HepG2 (cell line): ENCODE data around the gene TRAPPC10. TPM values are rescaled to one million over a fixed set of nuclear protein-coding genes. Genes with fewer than 3 reads are reported as not detected.

Source experiments
- ATAC-seq: fragments of 200-7000 bp; cut with Tn5 transposase; 3 replicates; pipeline ENCODE4 v1.9.1; 2020; ENCODE audit warnings: mild to moderate bottlenecking, moderate library complexity
- BruUV-seq: library from RNA; stranded (reverse); fragments of 400-500 nt; replicated peaks from 2 replicates; lab custom pipeline; 2021; lab: Mats Ljungman, UMichigan
- CTCF ChIA-PET: fragments of 300-600 bp; formaldehyde crosslinking; extraction: SDS; loops from one replicate; lab custom pipeline; 2021; ENCODE audit warnings: low total read pairs, inconsistent platforms, low intra/inter-chr PET ratio; lab: Yijun Ruan, JAX
- POLR2A ChIA-PET: fragments of 350-600 bp; sonication (Branson Sonifier 250); formaldehyde crosslinking; loops from one replicate; lab custom pipeline; 2020; ENCODE audit warnings: antibody characterized with exemption, inconsistent platforms; lab: Yijun Ruan, JAX
- DNase-seq: peaks from one replicate; pipeline ENCODE4 v3.0.0-alpha.2; 2015; ENCODE audit warnings: low spot score
- FAIRE-seq: peaks from 3 replicates; lab custom pipeline; 2011; peaks lifted over from hg19 to GRCh38; lab: Jason Lieb, UNC
- H2AFZ ChIP-seq: one replicate; pipeline ENCODE4 v1.6.1; 2011; ENCODE audit warnings: low read length, inconsistent platforms
- H3K27ac ChIP-seq: fragments of 300-600 bp; 3 replicates; pipeline ENCODE4 v1.8.0; 2011; ENCODE audit warnings: mixed run types, mild to moderate bottlenecking, mixed read lengths, low read length, inconsistent platforms; ENCODE audit not compliant: insufficient read depth; ENCODE audit errors: extremely low read length
- H3K27me3 ChIP-seq, 2 experiments: fragments of 200-600 bp in 1 of 2; 2 replicates in 1 of 2; 3 replicates in 1 of 2; pipeline versions ENCODE4 v1.6.0 to v1.8.0; 2011; ENCODE audit warnings: low read length in 2 of 2, mild to moderate bottlenecking in 2 of 2, moderate library complexity in 2 of 2, inconsistent platforms in 1 of 2; ENCODE audit not compliant: insufficient read depth in 2 of 2, control insufficient read depth in 1 of 2
- H3K36me3 ChIP-seq, 2 experiments: fragments of 200-600 bp in 1 of 2; replicated peaks in 1 of 2; 2 replicates in 1 of 2; 3 replicates in 1 of 2; pipeline versions ENCODE4 v1.5.1 to v1.8.0; 2011; ENCODE audit warnings: low read length in 2 of 2, inconsistent platforms in 1 of 2; ENCODE audit not compliant: insufficient read depth in 2 of 2, control insufficient read depth in 1 of 2
- H3K4me1 ChIP-seq: 2 replicates; pipeline ENCODE4 v1.5.1; 2012; ENCODE audit warnings: low read length, inconsistent platforms; ENCODE audit not compliant: insufficient read depth
- H3K4me2 ChIP-seq: 2 replicates; pipeline ENCODE4 v1.6.0; 2011; ENCODE audit warnings: low read depth, low read length, inconsistent platforms
- H3K4me3 ChIP-seq, 3 experiments: fragments of 200-600 bp in 1 of 3; sonication (generic), shearing (Covaris generic) in 1 of 3; replicated peaks in 1 of 3; 2 replicates each; pipeline ENCODE4 v1.5.1; 2011 to 2016; ENCODE audit warnings: low read length in 3 of 3, inconsistent platforms in 2 of 3, low read depth in 2 of 3, mild to moderate bottlenecking in 2 of 3, control low read depth in 1 of 3, mixed read lengths in 1 of 3; ENCODE audit not compliant: insufficient read depth in 1 of 3
- H3K79me2 ChIP-seq: one replicate; pipeline ENCODE4 v1.6.1; 2011; ENCODE audit warnings: low read length, inconsistent platforms; ENCODE audit not compliant: insufficient read depth
- H3K9ac ChIP-seq: 2 replicates; pipeline ENCODE4 v1.6.0; 2011; ENCODE audit warnings: mild to moderate bottlenecking, low read depth, low read length, inconsistent platforms; ENCODE audit not compliant: insufficient read depth
- H3K9me3 ChIP-seq: 2 replicates; pipeline ENCODE4 v1.5.1; 2012; ENCODE audit warnings: mild to moderate bottlenecking, low read length
- H4K20me1 ChIP-seq: 2 replicates; pipeline ENCODE4 v1.6.0; 2011; ENCODE audit warnings: inconsistent platforms, mild to moderate bottlenecking, low read length, moderate library complexity; ENCODE audit not compliant: insufficient read depth
- ATF7 ChIP-seq, 2 experiments: fragments of 450-650 bp in 1 of 2; sonication (generic) in 1 of 2; formaldehyde crosslinking in 1 of 2; IDR thresholded peaks; 2 replicates each; pipeline versions ENCODE4 v1.4.0 to v1.6.1; 2016 to 2020; ENCODE audit warnings: antibody characterized with exemption in 1 of 2, mild to moderate bottlenecking in 1 of 2, missing genetic modification reagents in 1 of 2
- ERF ChIP-seq: IDR thresholded peaks from 2 replicates; pipeline ENCODE4 v1.6.1; 2018; ENCODE audit warnings: missing biosample characterization, missing genetic modification reagents
- FOXA3 ChIP-seq: IDR thresholded peaks from 2 replicates; pipeline ENCODE4 v1.6.1; 2016; ENCODE audit warnings: missing genetic modification reagents, missing compliant biosample characterization
- NFE2L2 ChIP-seq: fragments of 150-350 bp; IDR thresholded peaks from 2 replicates; pipeline ENCODE4 v1.6.1; 2014; ENCODE audit warnings: low read length
- NR3C1 ChIP-seq: sonication (generic); formaldehyde crosslinking; IDR thresholded peaks from 2 replicates; pipeline ENCODE4 v1.4.0; 2020; ENCODE audit warnings: missing genetic modification reagents
- TOE1 ChIP-seq: sonication (generic); formaldehyde crosslinking; IDR thresholded peaks from 2 replicates; pipeline ENCODE4 v1.4.0; 2020; ENCODE audit warnings: mild to moderate bottlenecking, missing genetic modification reagents
- ZNF30 ChIP-seq: sonication (generic); formaldehyde crosslinking; IDR thresholded peaks from 2 replicates; pipeline ENCODE4 v1.5.0; 2020; ENCODE audit warnings: mild to moderate bottlenecking, missing genetic modification reagents
- ZNF652 ChIP-seq: IDR thresholded peaks from 2 replicates; pipeline ENCODE4 v1.6.1; 2016; ENCODE audit warnings: low read depth, borderline replicate concordance
- ZNF747 ChIP-seq: sonication (generic); formaldehyde crosslinking; IDR thresholded peaks from 2 replicates; pipeline ENCODE4 v1.8.1; 2023; ENCODE audit warnings: missing genetic modification reagents, mild to moderate bottlenecking, borderline replicate concordance
- WGBS: methylation state at CpG from one replicate; pipeline ENCODE4 v1.1.6; 2017; ENCODE audit warnings: low lambda C conversion rate; 5-methylcytosine and 5-hydroxymethylcytosine counted together
- in situ Hi-C: cut with HindIII; loops from 2 replicates; pipeline ENCODE4 v1.10.0; 2017; ENCODE audit warnings: low pct_unique_long_range_greater_than_20kb; ENCODE audit not compliant: extremely low pct_ligation_motif_present
- intact Hi-C: fragments of 100-400 bp; cut with micrococcal nuclease; formaldehyde crosslinking; loops from one replicate; pipeline ENCODE4 v1.10.0; 2022; ENCODE audit not compliant: unreplicated experiment
- polyA plus RNA-seq, 8 experiments: library from polyadenylated mRNA; depleted of rRNA in 3 of 8; stranded (reverse) in 7 of 8; unstranded in 1 of 8; fragments of >200 nt; fragmentation: Illumina TruSeq in 4 of 8; extraction: Trizol in 4 of 8; gene quantifications; 2 replicates each; pipeline versions ENCODE4 v1.2.1 to v1.2.3, GENCODE V29; 2011 to 2016; ENCODE audit warnings: low read depth in 4 of 8, missing spikeins in 1 of 8, mixed read lengths in 1 of 8; ENCODE audit not compliant: insufficient read depth in 1 of 8
- total RNA-seq, 5 experiments: library from RNA; depleted of rRNA; stranded (reverse); fragments of >200 nt; fragmentation: Illumina TruSeq; extraction: Trizol; gene quantifications; 2 replicates each; pipeline ENCODE4 v1.2.3, GENCODE V29; 2016; ENCODE audit warnings: low read depth in 1 of 5
- TF ChIP-seq, protein P1 (sequence below): sonication (generic); formaldehyde crosslinking; IDR thresholded peaks from 2 replicates; pipeline ENCODE4 v1.4.0; 2020; ENCODE audit warnings: missing genetic modification reagents; ENCODE audit errors: not compliant biosample characterization

The TRAPPC10 gene
- total and polyA plus RNA-seq, 2 of the 13 experiments (the other 11 are each of a cell fraction or from before 2014, with no cell fraction given), result 10.6 to 16.5 TPM

DNA sequence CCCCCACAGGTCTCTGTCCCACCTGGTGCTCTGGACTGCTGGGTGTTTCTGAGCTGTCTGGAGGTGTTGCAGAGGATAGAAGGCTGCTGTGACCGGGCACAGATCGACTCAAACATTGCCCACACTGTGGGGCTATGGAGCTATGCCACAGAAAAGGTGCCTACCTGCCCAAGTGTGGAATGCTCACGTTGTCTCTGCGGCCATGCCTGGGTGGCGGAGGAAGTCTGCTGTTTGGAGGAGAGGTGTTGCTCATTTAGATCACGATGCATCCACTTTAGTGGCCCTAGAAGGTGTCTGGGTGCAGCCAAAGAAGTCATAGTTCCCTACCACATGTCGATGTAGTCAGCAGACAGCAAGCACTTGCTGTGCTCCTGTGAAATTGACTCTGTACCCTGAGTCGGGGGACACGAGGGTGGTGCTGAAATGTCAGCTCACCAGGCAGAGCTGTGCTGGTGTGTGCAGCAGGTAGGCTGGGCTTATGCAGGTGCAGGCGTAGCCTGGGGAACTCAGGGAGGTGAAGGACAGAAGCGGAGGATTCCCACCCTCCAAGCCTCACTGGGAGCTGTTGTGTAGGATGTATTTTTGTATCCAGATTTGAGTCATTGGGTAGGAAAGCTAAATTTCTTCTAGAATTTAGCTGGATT lies 62.3 kb downstream of the TRAPPC10 start:
- Histone ChIP-seq H3K27me3 (no peaks in the 10 kb centered on the region), H3K27ac (no peak overlapping the region), H3K79me2 (no peaks in the 10 kb centered on the region), H3K4me2 (no peak overlapping the region), H3K4me3 (no peak overlapping the region), H2AFZ (no peak overlapping the region), H4K20me1 (no peaks in the 10 kb centered on the region), H3K9ac (no peak overlapping the region), H3K9me3 (no peaks in the 10 kb centered on the region)
- in situ Hi-C loops, result no loop called here
- FAIRE-seq (no peak), ATAC-seq (no peak)
- 99% methylated on average over 7 of the region's 11 CpGs for WGBS
- BruUV-seq, result no TSS peak
- CTCF ChIA-PET, result no interaction called here
- TF ChIP-seq ZNF30 (CRISPR knock-in tag), result no peak
- no peak for TF ChIP-seq ZNF747 (CRISPR knock-in tag)
- TF ChIP-seq NR3C1, result no peak
- no peak for TF ChIP-seq TOE1
- TF ChIP-seq, protein P1, sequence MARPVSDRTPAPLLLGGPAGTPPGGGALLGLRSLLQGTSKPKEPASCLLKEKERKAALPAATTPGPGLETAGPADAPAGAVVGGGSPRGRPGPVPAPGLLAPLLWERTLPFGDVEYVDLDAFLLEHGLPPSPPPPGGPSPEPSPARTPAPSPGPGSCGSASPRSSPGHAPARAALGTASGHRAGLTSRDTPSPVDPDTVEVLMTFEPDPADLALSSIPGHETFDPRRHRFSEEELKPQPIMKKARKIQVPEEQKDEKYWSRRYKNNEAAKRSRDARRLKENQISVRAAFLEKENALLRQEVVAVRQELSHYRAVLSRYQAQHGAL, result no peak
- TF ChIP-seq NFE2L2, result no peak
- TF ChIP-seq FOXA3 (CRISPR knock-in tag), result no peak
- TF ChIP-seq, all 625 proteins: peak for 0
- no peaks in the 10 kb centered on the region for H3K4me1 ChIP-seq
- intact Hi-C loops, result no loop called here
- DNase-seq, result no peak
- peaks cover 12 to 46% of the 10 kb centered on the region in 2 experiments; a peak in 4 of 5 replicates for H3K36me3 ChIP-seq
- POLR2A ChIA-PET, result no interaction called here

DNA sequence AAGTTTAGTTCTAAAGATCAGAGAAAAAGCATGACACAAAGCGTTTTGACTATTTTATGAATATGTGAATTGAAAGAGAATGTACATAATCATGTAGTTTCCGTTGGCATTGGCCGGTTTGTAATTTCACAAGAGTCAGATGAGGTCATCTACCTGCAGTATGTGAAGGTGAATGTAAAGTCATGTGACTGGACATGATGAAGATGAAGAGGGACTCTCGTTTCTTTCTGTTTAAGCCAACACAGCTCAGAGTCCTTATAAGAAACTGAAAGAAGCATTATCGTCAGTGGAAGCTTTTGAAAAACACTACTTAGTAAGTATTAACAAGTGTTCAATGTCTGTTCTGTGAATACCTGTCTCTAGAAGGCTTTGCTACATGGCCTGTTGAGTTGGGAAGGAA lies 64.2 kb downstream of the TRAPPC10 start:
- POLR2A ChIA-PET, result no interaction called here
- H3K4me3 ChIP-seq, result no peak overlapping the region
- no peaks in the 10 kb centered on the region for H3K9me3 ChIP-seq

More for the DNA sequence above, 64.2 kb downstream of the TRAPPC10 start:
- CTCF ChIA-PET, result no interaction called here
- Histone ChIP-seq H3K27ac (no peak overlapping the region), H3K36me3 (peaks cover 12 to 58% of the 10 kb centered on the region in 2 experiments), H3K27me3 (no peaks in the 10 kb centered on the region), H3K9ac (no peak overlapping the region), H2AFZ (no peak overlapping the region), H3K4me2 (no peak overlapping the region), H3K79me2 (no peaks in the 10 kb centered on the region), H4K20me1 (no peaks in the 10 kb centered on the region), H3K4me1 (no peaks in the 10 kb centered on the region)
- TF ChIP-seq ZNF652 (CRISPR knock-in tag), result no peak
- TF ChIP-seq ATF7 (IDR thresholded peaks at IDR 0.05), result 0 out of 2 replicates have a peak, but pooled peaks have one; percentile 4
- no peak for TF ChIP-seq ATF7 (CRISPR knock-in tag; IDR thresholded peaks at IDR 0.05)
- TF ChIP-seq ERF (CRISPR knock-in tag), result no peak
- DNase-seq (no peak), ATAC-seq (no peak), FAIRE-seq (no peak)
- intact Hi-C loops (no loop called here), in situ Hi-C loops (no loop called here)
- 93% methylated on average over 5 of the region's 5 CpGs for WGBS
- BruUV-seq, result no TSS peak
